Ovary (tissue), 9 donors: ENCODE results near the gene PSEN2. TPM values are rescaled to one million over a fixed set of nuclear protein-coding genes. Genes with fewer than 3 reads are reported as not detected.

Source experiments
- DNase-seq, 5 donors: peaks; one replicate each; pipeline ENCODE4 v3.0.0-alpha.2; 2019 to 2020
- H3K27ac ChIP-seq, 2 donors: fragments of 200-600 bp; one replicate each; pipeline versions ENCODE4 v1.5.1 to v1.8.0; 2019 to 2022
- H3K27me3 ChIP-seq: fragments of 200-600 bp; one replicate; pipeline ENCODE4 v1.8.0; 2022
- H3K36me3 ChIP-seq: fragments of 200-600 bp; sonication (generic); one replicate; pipeline ENCODE4 v1.5.1; 2019
- H3K4me1 ChIP-seq: one replicate; pipeline ENCODE4 v1.8.1; 2013; ENCODE audit warnings: mild to moderate bottlenecking, moderate library complexity; ENCODE audit not compliant: insufficient read depth
- H3K4me3 ChIP-seq: fragments of 200-600 bp; sonication (generic); one replicate; pipeline ENCODE4 v1.5.1; 2017
- H3K9me3 ChIP-seq, 2 donors: fragments of 200-600 bp in 1 of 2; sonication (generic) in 1 of 2; one replicate each; pipeline versions ENCODE4 v1.5.1 to v1.8.1; 2013 to 2019; ENCODE audit warnings: mild to moderate bottlenecking in 1 of 2, moderate library complexity in 1 of 2
- EP300 ChIP-seq: sonication (generic); formaldehyde crosslinking; IDR thresholded peaks from one replicate; pipeline ENCODE4 v1.6.1; 2017; ENCODE audit warnings: antibody characterized with exemption
- POLR2A ChIP-seq: fragments of 450-650 bp; IDR thresholded peaks from one replicate; pipeline ENCODE4 v1.6.1; 2017; ENCODE audit warnings: antibody characterized with exemption, mild to moderate bottlenecking, moderate library complexity
- WGBS, 3 donors: extraction: QIAGEN DNeasy Blood & Tissue Kit in 1 of 3; methylation state at CpG; one replicate each; pipeline versions ENCODE4 v1.1.5 to v1.1.7; 2013 to 2017; 5-methylcytosine and 5-hydroxymethylcytosine counted together
- intact Hi-C, 4 donors: fragments of 100-400 bp; cut with DNase I; formaldehyde crosslinking; loops; one replicate each; pipeline versions ENCODE4 v1.11.0 to v1.15.1; 2022 to 2023
- polyA plus RNA-seq, 2 donors: library from polyadenylated mRNA; stranded (reverse); fragments of 200-250 nt in 1 of 2; fragments of 350-450 nt in 1 of 2; fragmentation: Illumina TruSeq in 1 of 2; extraction: RNeasy Lipid Tissue Mini Kit (QIAGEN cat#74804) in 1 of 2; gene quantifications; one replicate each; pipeline ENCODE4 v1.2.3, GENCODE V29; 2013 to 2014
- total RNA-seq, 7 donors: library from RNA; depleted of rRNA in 2 of 7; stranded (reverse); fragments of >200 nt in 2 of 7; fragmentation: NEBNext Ultra II Directional in 3 of 7; extraction: Animal tissue kit (Norgen Biotek cat#: 25700) in 3 of 7; gene quantifications; one replicate each; pipeline versions ENCODE4 v1.1.0 to v1.2.4, GENCODE V29; 2016 to 2023
- TF ChIP-seq, protein P1 (sequence below), 3 donors: fragments of 450-650 bp in 2 of 3; fragments of 200-600 bp in 1 of 3; IDR thresholded peaks; one replicate each; pipeline versions ENCODE4 v1.5.1 to v1.8.0; 2016 to 2022; ENCODE audit warnings: antibody characterized with exemption in 3 of 3, mild to moderate bottlenecking in 1 of 3
- donor health status: DM: no; HTN: no; CAD: no; lungs with moderate emphysema.
- donor health status: DM: no; HTN: no; CAD: no.
- donor health status: Bipolar disorder and iron deficiency.
- donor health status: DM: yes; HTN: yes; CAD: no.
- donor health status: DM: no; HTN: no; CAD: no.
- donor health status: DM: yes; HTN: yes; CAD: no.

The PSEN2 gene
- total and polyA plus RNA-seq, 9 donors, result 17.8 to 37.0 (median 24.6) TPM

DNA sequence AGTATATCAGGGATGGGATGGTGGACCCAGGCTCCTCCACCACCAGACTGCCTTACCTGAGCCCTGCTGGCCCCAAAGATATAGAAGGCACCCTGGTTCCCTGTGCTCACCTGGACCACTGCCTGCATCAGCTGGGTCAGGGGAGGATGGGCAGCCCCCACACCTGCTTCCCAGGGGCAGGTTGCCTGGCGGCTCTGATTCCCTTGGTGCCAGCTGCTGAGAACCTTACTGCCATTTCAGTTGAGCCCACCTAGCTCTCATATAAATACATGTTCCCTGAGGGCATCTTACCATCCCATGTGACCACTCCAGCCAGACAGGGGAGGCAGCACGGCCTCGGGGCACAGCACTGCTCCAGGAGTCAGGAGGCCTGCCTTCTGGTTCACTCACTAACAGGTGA is 24.4 kb downstream of the PSEN2 start:
- WGBS, 3 donors, result 91 to 96% (median 94%) methylated on average over 3 of the region's 3 CpGs
- intact Hi-C loops, result no loop called here
- H3K4me1 ChIP-seq, result no peaks in the 10 kb centered on the region
- H3K36me3 ChIP-seq, result no peaks in the 10 kb centered on the region
- TF ChIP-seq, protein P1, sequence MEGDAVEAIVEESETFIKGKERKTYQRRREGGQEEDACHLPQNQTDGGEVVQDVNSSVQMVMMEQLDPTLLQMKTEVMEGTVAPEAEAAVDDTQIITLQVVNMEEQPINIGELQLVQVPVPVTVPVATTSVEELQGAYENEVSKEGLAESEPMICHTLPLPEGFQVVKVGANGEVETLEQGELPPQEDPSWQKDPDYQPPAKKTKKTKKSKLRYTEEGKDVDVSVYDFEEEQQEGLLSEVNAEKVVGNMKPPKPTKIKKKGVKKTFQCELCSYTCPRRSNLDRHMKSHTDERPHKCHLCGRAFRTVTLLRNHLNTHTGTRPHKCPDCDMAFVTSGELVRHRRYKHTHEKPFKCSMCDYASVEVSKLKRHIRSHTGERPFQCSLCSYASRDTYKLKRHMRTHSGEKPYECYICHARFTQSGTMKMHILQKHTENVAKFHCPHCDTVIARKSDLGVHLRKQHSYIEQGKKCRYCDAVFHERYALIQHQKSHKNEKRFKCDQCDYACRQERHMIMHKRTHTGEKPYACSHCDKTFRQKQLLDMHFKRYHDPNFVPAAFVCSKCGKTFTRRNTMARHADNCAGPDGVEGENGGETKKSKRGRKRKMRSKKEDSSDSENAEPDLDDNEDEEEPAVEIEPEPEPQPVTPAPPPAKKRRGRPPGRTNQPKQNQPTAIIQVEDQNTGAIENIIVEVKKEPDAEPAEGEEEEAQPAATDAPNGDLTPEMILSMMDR (IDR thresholded peaks at IDR 0.05), result no peak
- TF ChIP-seq EP300 (no peak), POLR2A (no peak)
- no peak for DNase-seq
- H3K27ac ChIP-seq, result no peak overlapping the region
- H3K4me3 ChIP-seq, result no peak overlapping the region
- no peaks in the 10 kb centered on the region for H3K27me3 ChIP-seq
- no peaks in the 10 kb centered on the region for H3K9me3 ChIP-seq

DNA sequence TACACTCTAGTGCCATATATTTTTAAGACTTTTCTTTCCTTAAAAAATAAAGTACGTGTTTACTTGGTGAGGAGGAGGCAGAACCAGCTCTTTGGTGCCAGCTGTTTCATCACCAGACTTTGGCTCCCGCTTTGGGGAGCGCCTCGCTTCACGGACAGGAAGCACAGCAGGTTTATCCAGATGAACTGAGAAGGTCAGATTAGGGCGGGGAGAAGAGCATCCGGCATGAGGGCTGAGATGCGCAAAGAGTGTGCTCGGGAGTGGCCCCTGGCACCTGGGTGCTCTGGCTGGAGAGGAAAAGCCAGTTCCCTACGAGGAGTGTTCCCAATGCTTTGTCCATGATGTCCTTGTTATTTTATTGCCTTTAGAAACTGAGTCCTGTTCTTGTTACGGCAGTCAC is 25.2 kb downstream of the PSEN2 start:
- Histone ChIP-seq H3K4me3 (no peak overlapping the region), H3K9me3 (no peaks in the 10 kb centered on the region), H3K36me3 (no peaks in the 10 kb centered on the region), H3K4me1 (no peaks in the 10 kb centered on the region), H3K27me3 (no peaks in the 10 kb centered on the region), H3K27ac (no peak overlapping the region)
- intact Hi-C loops, result no loop called here
- no peak for DNase-seq
- TF ChIP-seq EP300 (no peak), POLR2A (no peak)
- TF ChIP-seq, protein P1 (IDR thresholded peaks at IDR 0.05), result no peak
- WGBS, 3 donors, result 78 to 90% (median 84%) methylated on average over 11 of the region's 11 CpGs

DNA sequence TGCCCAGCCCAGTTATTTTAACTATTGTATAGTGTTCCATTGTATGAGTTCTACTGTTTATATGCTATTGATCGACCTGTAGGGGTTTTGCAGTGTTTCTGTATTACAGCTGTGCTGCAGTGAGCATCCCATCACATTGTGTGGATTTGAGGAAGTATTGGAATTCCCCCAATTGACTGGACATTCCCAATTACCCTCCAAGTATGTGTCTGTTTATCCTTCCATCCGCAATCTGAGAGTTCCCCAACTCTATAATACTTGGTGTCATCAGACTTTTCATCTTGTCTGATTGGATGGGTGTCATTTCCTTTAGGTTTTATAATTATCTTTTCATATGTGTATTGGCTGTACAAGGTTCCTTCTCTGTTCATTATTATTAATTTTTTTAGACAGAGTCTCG is 27.8 kb downstream of the PSEN2 start:
- Histone ChIP-seq H3K36me3 (no peaks in the 10 kb centered on the region), H3K9me3 (no peaks in the 10 kb centered on the region), H3K27me3 (no peaks in the 10 kb centered on the region), H3K4me1 (no peaks in the 10 kb centered on the region), H3K4me3 (no peak overlapping the region), H3K27ac (no peak overlapping the region)
- 95 to 96% (median 96%) methylated on average over 3 of the region's 3 CpGs for WGBS, 3 donors
- no peak for DNase-seq
- TF ChIP-seq EP300, result no peak
- intact Hi-C loops, result no loop called here

DNA sequence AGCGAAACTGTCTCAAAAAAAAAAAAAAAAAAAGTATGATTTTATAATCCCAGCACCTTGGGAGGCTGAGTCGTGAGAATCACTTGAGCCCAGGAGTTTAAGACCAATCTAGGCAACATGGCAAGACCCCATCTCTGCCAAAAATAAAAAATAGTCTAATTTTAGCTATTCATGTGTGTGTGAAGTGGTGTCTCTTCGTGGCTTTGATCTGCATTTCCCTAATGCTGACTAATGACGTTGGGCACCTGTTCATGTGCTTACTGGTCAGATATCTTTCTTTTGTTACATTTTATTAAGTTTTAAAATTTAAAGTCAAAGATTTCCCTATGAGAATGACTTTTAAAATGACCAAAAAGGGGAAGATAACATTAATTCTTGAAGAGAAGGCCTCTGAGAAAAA is 31.0 kb downstream of the PSEN2 start:
- 86 to 90% (median 90%) methylated on average over 4 of the region's 4 CpGs for WGBS, 3 donors
- no peaks in the 10 kb centered on the region for H3K27me3 ChIP-seq
- DNase-seq, result no peak
- H3K27ac ChIP-seq, result no peak overlapping the region
- no peaks in the 10 kb centered on the region for H3K4me1 ChIP-seq
- no peak overlapping the region for H3K4me3 ChIP-seq
- TF ChIP-seq EP300 (no peak), POLR2A (no peak)
- TF ChIP-seq, protein P1 (IDR thresholded peaks at IDR 0.05), result no peak
- H3K9me3 ChIP-seq, result no peaks in the 10 kb centered on the region
- no peaks in the 10 kb centered on the region for H3K36me3 ChIP-seq
- intact Hi-C loops, result no loop called here

DNA sequence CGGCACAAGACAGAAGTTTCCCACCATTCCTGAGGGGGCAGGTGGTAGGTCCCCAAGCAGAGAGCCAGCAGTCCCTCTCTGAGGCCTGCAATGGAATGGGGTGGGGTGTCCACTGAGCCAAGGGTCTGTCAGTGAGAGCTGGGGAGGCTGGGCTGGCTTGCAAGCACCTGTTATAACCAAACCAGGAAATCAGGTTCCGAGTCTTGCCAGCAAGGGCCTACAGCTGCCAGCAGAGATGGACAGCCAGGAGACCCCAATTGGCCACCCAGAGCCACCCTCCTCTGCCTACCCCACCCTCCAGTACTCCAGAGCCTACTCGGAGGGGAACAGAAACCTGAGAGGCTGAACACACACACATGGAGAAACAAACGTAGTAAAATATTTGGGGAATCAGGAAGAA is 32.2 kb downstream of the PSEN2 start:
- Histone ChIP-seq H3K36me3 (no peaks in the 10 kb centered on the region), H3K4me1 (no peaks in the 10 kb centered on the region), H3K27ac (no peak overlapping the region), H3K4me3 (no peak overlapping the region), H3K27me3 (no peaks in the 10 kb centered on the region), H3K9me3 (no peaks in the 10 kb centered on the region)
- intact Hi-C loops, result no loop called here
- 49 to 83% (median 79%) methylated on average over 4 of the region's 4 CpGs for WGBS, 3 donors
- no peak for TF ChIP-seq POLR2A
- TF ChIP-seq, protein P1 (IDR thresholded peaks at IDR 0.05), result no peak
- no peak for TF ChIP-seq EP300
- DNase-seq, result no peak
